GM12891 (cell line): ENCODE data around the gene COIL.

Source experiments
- PAX5 ChIP-seq: IDR thresholded peaks from 2 replicates; pipeline ENCODE4 v1.6.1; 2011; ENCODE audit warnings: low read length, moderate library complexity, mild to moderate bottlenecking; ENCODE audit not compliant: insufficient read depth, severe bottlenecking
- POLR2A ChIP-seq: IDR thresholded peaks from 2 replicates; pipeline ENCODE4 v1.6.1; 2011; ENCODE audit warnings: low read depth, low read length, control low read depth
- POLR2AphosphoS5 ChIP-seq: IDR thresholded peaks from 2 replicates; pipeline ENCODE4 v1.6.1; 2011; ENCODE audit warnings: low read depth, low read length, control low read depth

GRCh38 chr17:56979091-56979480 is 18.2 kb upstream of the COIL start:
- no peak for TF ChIP-seq PAX5
- no peak for TF ChIP-seq POLR2AphosphoS5
- TF ChIP-seq POLR2A = no peak
